Posterior cingulate gyrus (tissue), 11 donors: ENCODE data around the gene LYRM7.

Source experiments
- DNase-seq, 10 donors: peaks; one replicate each; pipeline versions ENCODE4 v3.0.0 to v3.0.0-alpha.2; 2020 to 2021; ENCODE audit warnings: mixed read lengths in 3 of 10
- intact Hi-C: fragments of 100-400 bp; cut with DNase I; formaldehyde crosslinking; loops from one replicate; pipeline ENCODE4 v1.15.1; 2023

The LYRM7 gene

GRCh38 chr5:131214609-131215227 is 44.0 kb downstream of the LYRM7 start:
- intact Hi-C loops: no loop called here
- no peak for DNase-seq

- intact Hi-C loops: no loop called here
- no peak for DNase-seq
These were observed 47.0 kb downstream of the LYRM7 start for GRCh38 chr5:131217791-131218190.

GRCh38 chr5:131218392-131218791 is 47.6 kb downstream of the LYRM7 start:
- intact Hi-C loops: no loop called here
- DNase-seq: no peak

DNA sequence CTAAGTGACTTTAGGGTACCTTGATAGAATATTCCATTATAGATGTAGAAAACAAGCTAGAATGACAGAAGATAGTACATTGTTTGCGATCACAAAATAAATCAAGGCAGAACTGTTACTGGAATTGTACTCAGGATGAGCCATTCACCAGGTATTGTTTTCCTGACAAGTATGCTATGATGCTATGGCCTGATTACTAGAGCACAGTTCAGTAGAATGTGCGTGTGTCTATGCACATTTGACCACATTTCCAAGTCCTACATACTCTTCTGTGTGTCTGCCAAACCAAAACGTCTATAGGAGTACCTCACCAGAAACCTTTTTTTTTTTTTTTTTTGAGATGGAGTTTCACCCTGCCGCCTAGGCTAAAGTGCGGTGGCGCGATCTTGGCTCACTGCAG is 49.8 kb downstream of the LYRM7 start:
- DNase-seq: no peak
- intact Hi-C loops: no loop called here

GRCh38 chr5:131221008-131221703 is 50.4 kb downstream of the LYRM7 start:
- no peak for DNase-seq
- intact Hi-C loops: no loop called here

- DNase-seq: no peak
- intact Hi-C loops: no loop called here
These were observed 51.1 kb downstream of the LYRM7 start for GRCh38 chr5:131221888-131222287.

DNA sequence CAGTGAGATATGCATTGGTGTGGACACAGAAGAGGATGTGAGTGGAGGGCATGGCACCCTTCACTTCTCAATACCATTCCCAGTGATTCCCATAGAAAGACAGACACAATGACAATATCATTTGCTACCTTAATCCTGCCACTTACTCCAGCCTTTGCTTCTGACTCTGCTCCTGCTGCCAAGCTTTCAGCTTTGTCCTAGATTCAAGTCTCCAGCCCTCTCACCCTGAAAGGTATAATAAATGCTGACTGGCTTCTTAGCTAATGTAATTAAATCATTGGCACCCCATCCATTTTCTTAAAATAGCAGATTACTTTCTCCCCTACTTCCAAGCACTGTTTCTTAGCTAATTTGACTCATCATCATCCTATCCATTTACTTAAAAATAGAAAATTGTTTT is 52.0 kb downstream of the LYRM7 start:
- no peak for DNase-seq
- intact Hi-C loops: no loop called here

GRCh38 chr5:131223751-131224386 is 53.1 kb downstream of the LYRM7 start:
- no peak for DNase-seq
- intact Hi-C loops: no loop called here

- DNase-seq: peak in 1 of 10 donors; percentile 25
- intact Hi-C loops: no loop called here
These were observed 53.9 kb downstream of the LYRM7 start for GRCh38 chr5:131224387-131225201.

DNA sequence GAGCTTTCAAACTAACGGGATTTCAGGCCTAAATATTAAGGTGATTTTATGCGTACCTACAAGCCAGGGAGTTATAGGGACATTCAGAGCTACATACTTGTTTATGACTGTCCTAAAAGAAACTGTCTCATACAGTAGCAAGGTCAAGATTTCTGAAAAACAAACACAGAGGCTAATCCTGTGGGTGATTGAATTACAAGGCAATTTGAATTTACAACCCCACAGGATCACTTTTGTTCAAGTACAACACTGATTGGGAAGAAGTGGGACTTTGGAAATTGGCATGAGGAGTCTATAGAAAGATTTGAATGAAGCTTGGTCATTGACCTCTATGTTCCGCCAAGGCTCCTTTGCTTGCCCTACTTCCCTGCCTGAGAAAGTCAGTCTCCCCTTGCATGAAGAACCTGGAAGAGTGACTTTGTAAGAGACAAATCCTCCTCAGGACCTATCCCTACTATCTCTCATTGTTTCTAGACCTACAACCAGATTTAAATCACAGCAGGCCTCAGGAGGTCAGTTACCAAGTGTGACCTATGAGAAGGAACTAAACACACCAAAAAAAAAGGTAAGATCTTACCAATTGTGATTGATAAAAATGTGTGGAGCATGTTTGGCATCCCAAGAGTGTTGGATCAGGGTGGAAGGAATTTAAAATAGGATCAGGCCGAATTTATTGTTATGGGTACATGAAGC is 54.7 kb downstream of the LYRM7 start:
- DNase-seq: no peak
- intact Hi-C loops: no loop called here

- no peak for DNase-seq
- intact Hi-C loops: no loop called here
These were observed 56.2 kb downstream of the LYRM7 start for GRCh38 chr5:131226899-131227298.

- intact Hi-C loops: no loop called here
- DNase-seq: no peak
These were observed 57.9 kb downstream of the LYRM7 start for GRCh38 chr5:131228646-131229045.

DNA sequence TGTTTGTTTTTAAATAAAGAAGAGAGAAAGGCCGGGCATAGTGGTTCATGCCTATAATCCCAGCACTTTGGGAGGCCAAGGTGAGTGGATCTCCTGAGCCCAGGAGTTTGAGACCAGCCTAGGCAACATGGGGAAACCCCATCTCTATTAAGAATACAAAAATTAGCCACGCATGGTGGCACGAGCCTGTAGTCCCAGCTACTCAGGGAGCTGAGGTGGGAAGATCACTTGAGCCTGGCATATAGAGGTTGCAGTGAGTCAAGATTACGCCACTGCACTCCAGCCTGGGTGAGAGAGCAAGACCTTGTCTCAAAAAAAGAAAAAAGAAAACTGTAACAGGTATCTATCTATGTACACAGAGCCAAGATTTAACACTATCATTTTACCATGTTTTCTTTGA is 58.9 kb downstream of the LYRM7 start:
- intact Hi-C loops: no loop called here
- no peak for DNase-seq

GRCh38 chr5:131230406-131230805 is 59.7 kb downstream of the LYRM7 start:
- intact Hi-C loops: no loop called here
- peak in 1 of 10 donors; percentile 20 for DNase-seq

- DNase-seq: no peak
- intact Hi-C loops: no loop called here
These were observed 68.9 kb downstream of the LYRM7 start for GRCh38 chr5:131239686-131240085.

GRCh38 chr5:131242728-131243255 is 72.0 kb downstream of the LYRM7 start:
- DNase-seq: no peak
- intact Hi-C loops: no loop called here

DNA sequence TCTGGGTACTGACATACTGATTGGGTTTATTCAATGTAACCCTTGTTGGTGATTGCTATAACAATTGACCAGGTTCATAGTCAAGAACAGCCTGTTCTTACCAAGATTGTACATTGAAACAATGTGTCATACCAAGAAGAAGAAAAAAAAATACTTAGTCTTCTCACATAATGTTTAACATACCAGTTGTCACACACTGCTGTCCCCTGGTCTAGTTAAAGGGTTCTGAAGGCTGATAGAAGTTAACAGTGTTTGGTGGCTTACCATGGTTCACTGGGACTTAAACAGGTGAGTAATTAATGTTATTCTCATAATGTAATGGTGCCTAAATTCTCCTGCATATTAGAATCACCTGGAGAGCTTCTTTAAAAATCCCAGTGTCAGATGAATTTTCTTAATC is 74.6 kb downstream of the LYRM7 start:
- no peak for DNase-seq
- intact Hi-C loops: no loop called here

GRCh38 chr5:131245948-131246347 is 75.2 kb downstream of the LYRM7 start:
- intact Hi-C loops: no loop called here

DNA sequence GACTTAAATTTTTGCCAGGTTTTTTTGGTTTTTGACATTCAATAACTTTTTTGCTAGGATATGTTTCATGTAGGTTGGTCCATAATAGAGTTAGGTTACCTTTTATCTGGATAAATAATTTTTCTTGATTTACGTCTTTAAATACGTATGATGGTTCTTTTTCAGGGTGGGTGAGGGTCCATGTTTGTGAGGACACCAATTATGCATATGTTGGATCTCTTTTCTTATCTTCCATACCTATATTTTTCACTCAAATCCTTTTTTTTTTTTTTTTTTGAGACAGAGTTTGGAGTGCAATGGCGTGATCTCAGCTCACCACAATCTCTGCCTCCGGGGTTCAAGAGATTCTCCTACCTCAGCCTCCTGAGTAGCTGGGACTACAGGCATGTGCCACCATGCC is 75.8 kb downstream of the LYRM7 start:
- intact Hi-C loops: no loop called here
- no peak for DNase-seq

More at GRCh38 chr5:131245948-131246347, 75.2 kb downstream of the LYRM7 start:
- no peak for DNase-seq

DNA sequence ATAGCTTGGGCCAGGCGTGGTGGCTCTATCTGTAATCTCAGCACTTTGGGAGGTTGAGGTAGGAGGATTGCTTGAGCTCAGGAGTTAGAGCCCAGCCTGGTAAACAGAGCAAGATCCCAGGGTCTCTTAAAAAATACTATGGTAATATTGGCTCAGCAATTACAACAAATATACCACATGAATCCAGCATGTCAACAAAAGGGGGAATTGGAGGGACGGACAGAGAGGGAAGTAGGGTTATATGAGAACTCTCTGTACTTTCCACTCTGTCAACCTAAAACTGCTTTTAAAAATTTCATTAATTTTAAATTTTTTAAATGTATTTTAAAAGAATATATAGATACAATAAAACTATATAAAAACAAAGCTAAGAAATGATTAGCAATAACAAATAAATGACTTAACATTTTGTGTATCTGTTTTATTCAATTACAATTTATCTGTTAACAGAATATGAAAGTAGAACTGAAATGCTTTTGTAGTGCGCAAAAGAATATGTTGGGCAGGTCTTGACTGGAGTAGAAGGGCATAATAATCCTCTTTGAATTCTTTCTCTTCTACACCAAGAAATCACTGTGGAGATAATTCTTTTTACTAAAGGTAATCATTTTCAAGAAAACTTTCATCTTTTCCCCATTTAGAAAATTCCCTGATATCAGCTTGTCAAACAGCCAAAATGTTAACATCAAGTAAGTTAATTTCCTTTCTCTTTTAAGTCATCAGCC is 80.2 kb downstream of the LYRM7 start:
- no peak for DNase-seq
- intact Hi-C loops: no loop called here
